Measurements from ENCODE around the gene ALDH5A1. TPM values are rescaled to one million over a fixed set of nuclear protein-coding genes. Genes with fewer than 3 reads are reported as not detected.
A peak's percentile ranks its signal among the peaks of the same experiment; 100 is the strongest.

The ALDH5A1 gene
- total RNA-seq, 1 experiment from 2014 or later, result 23.2 TPM

DNA sequence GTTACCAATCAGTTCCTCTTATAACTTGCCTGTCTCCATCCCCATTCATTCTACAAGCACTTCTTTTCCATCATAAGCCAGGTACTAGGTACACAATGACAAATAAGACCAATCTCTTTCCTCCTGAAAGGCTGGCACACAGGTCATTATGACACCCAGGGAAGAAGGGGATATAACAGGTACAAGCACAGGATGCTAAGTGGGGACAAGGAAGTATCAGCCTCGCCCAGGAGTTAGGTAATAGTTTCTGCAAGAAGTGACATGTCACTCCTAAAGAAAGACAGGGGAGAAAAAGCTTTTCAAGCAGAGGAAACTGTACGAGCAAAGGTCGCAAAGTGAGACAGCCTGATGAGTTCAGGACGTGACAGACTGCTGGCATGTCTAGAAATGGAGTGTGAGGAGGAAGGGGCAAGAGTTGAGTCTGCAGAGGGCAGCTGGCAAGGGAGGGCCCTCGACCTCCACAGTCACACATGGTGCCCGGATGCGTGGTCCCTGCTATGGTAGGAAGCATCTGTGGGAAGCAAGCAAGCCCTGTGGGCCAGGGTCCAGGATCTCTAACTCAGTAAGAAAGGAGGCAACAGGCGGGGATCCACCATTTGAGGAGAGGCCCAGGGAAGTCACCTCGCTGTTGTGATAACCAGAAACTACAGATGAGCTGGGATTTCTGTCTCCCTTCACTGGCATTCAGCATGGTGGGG, 45.8 kb upstream of the ALDH5A1 start:
- H3K27me3 Mint-ChIP-seq (ENCODE audit: unreplicated experiment), result no peaks in the 10 kb centered on the region
- intact Hi-C loops (cut with micrococcal nuclease; ENCODE audit: unreplicated experiment), result no loop called here
- H3K4me3 Mint-ChIP-seq (ENCODE audit: low read depth, unreplicated experiment), result no peak overlapping the region
- no peak for DNase-seq
- H3K9me3 Mint-ChIP-seq (ENCODE audit: low read depth, unreplicated experiment), result no peaks in the 10 kb centered on the region
- H3K27ac Mint-ChIP-seq (ENCODE audit: unreplicated experiment), result no peak overlapping the region
- no TSS peak for BruUV-seq (replicated peaks)
- no peaks in the 10 kb centered on the region for H3K4me1 Mint-ChIP-seq (ENCODE audit: low read depth, unreplicated experiment)
- CTCF ChIA-PET, result no interaction called here
- no peak for TF ChIP-seq CTCF (IDR thresholded peaks at IDR 0.05; ENCODE audit: unreplicated experiment)
- H3K36me3 Mint-ChIP-seq (ENCODE audit: insufficient read depth, unreplicated experiment), result no peaks in the 10 kb centered on the region

DNA sequence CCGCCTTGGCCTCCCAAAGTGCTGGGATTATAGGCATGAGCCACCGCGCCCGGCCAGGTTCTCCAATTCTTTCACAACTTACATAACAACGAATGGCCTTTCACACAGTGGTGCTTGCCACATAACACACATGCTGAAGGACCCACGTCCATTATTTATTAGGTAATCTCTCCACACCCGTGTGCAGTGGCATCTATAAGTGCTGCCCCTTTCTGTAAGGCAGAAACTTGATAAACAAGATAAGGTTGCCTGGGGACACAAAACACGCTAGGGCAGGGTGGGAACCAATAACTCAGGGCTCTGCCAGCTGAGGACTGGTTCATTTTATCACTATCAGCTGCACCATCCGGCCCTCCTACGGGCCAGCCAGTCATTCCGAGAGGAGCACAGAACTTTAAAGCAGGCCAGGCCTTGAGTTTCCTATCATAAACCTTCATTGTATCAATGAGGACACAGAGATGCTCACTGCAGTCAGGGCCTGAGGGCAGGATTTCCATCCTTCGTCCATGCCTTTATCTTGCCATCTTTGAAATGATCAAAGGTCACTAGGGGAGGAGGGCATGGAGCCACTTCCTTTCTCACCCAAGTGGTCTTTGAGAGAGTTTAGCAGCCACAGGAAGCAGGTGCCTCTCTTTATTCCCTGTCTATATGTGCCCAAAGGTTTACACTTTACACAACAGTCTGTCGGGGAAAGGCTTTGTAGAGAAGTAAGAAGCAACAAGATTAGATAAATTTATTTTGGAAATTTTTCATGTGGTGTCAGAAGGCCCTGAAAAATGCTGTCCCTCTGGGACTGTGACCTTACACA, 43.0 kb upstream of the ALDH5A1 start:
- TF ChIP-seq CTCF (IDR thresholded peaks at IDR 0.05; ENCODE audit: unreplicated experiment), result no peak
- Mint-ChIP-seq H3K9me3 (ENCODE audit: low read depth, unreplicated experiment) (no peaks in the 10 kb centered on the region), H3K4me1 (ENCODE audit: low read depth, unreplicated experiment) (no peaks in the 10 kb centered on the region), H3K36me3 (ENCODE audit: insufficient read depth, unreplicated experiment) (no peaks in the 10 kb centered on the region), H3K27me3 (ENCODE audit: unreplicated experiment) (no peaks in the 10 kb centered on the region), H3K27ac (ENCODE audit: unreplicated experiment) (no peak overlapping the region), H3K4me3 (ENCODE audit: low read depth, unreplicated experiment) (no peak overlapping the region)
- peak; percentile 11 for DNase-seq
- no TSS peak for BruUV-seq (replicated peaks)
- intact Hi-C loops (cut with micrococcal nuclease; ENCODE audit: unreplicated experiment), result no loop called here
- CTCF ChIA-PET, result no interaction called here

- intact Hi-C loops (cut with micrococcal nuclease; ENCODE audit: unreplicated experiment), result no loop called here
- H3K4me1 Mint-ChIP-seq (ENCODE audit: low read depth, unreplicated experiment), result no peaks in the 10 kb centered on the region
- BruUV-seq (replicated peaks), result no TSS peak
- no peaks in the 10 kb centered on the region for H3K36me3 Mint-ChIP-seq (ENCODE audit: insufficient read depth, unreplicated experiment)
- H3K27ac Mint-ChIP-seq (ENCODE audit: unreplicated experiment), result no peak overlapping the region
- CTCF ChIA-PET, result no interaction called here
- no peak for DNase-seq
- TF ChIP-seq CTCF (IDR thresholded peaks at IDR 0.05; ENCODE audit: unreplicated experiment), result no peak
- no peaks in the 10 kb centered on the region for H3K9me3 Mint-ChIP-seq (ENCODE audit: low read depth, unreplicated experiment)
- no peaks in the 10 kb centered on the region for H3K27me3 Mint-ChIP-seq (ENCODE audit: unreplicated experiment)
- no peak overlapping the region for H3K4me3 Mint-ChIP-seq (ENCODE audit: low read depth, unreplicated experiment)
These were observed 40.8 kb upstream of the ALDH5A1 start for GRCh38 chr6:24453921-24454320.

GRCh38 chr6:24454452-24454851, 40.3 kb upstream of the ALDH5A1 start:
- DNase-seq, result no peak
- H3K4me3 Mint-ChIP-seq (ENCODE audit: low read depth, unreplicated experiment), result no peak overlapping the region
- H3K27ac Mint-ChIP-seq (ENCODE audit: unreplicated experiment), result no peak overlapping the region
- TF ChIP-seq CTCF (IDR thresholded peaks at IDR 0.05; ENCODE audit: unreplicated experiment), result no peak
- H3K4me1 Mint-ChIP-seq (ENCODE audit: low read depth, unreplicated experiment), result no peaks in the 10 kb centered on the region
- no peaks in the 10 kb centered on the region for H3K27me3 Mint-ChIP-seq (ENCODE audit: unreplicated experiment)
- no peaks in the 10 kb centered on the region for H3K36me3 Mint-ChIP-seq (ENCODE audit: insufficient read depth, unreplicated experiment)
- CTCF ChIA-PET, result no interaction called here
- intact Hi-C loops (cut with micrococcal nuclease; ENCODE audit: unreplicated experiment), result no loop called here
- no peaks in the 10 kb centered on the region for H3K9me3 Mint-ChIP-seq (ENCODE audit: low read depth, unreplicated experiment)
- BruUV-seq (replicated peaks), result no TSS peak
